NCI-H146 (cell line): ENCODE results near the gene SLC2A4.
A peak's percentile ranks its signal among the peaks of the same experiment; 100 is the strongest.
"Not testable (repeated sequence)": the region's sequence is repeated elsewhere in the genome, so short reads cannot be mapped to it uniquely, and the experiment has no call there.

Source experiments
- DNase-seq: peaks from one replicate; lab custom pipeline; 2025; lab: John Stamatoyannopoulos, UW

The SLC2A4 gene

DNA sequence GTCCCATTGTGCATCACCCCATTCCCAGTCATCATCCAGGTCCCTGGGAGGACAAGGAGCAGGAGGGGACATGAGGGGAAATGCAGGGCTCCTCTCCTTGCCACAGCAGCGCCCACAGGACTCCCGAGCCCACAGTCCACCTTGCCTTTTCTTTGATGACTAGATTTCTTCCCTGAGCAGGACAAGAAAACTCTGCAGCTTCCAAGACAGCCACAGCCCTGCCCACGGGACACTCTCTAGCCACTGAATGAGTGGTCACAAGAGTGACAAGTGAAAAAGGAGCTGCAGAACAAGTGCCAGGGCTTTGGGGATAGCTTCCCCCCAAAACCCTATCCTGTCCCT, 42.9 kb downstream of the SLC2A4 start:
- no peak for DNase-seq

DNA sequence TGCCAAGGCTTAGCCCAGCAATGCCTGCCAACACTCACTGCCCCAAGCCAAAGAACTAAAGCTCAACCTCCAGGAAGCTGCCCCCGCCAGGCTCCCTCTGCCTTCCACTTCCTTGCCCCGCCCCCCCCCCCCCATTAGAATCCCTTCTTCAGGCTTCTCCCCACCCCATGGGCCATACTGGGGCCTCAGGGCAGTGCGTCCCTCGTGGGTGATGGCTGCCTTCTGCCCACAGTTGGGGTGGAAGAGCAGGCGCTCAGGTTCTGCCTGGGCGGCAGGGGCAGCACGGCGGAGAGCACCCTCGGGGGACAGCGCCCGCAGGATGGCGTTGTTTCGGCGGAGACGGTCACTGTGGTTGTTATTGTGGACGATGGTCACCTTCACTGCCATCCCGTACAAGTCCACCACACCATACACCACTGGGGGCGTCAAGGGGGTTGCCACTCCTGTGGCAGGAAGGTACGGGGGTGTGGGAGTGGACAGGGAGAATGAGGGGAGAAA, 43.6 kb downstream of the SLC2A4 start:
- no peak for DNase-seq

DNA sequence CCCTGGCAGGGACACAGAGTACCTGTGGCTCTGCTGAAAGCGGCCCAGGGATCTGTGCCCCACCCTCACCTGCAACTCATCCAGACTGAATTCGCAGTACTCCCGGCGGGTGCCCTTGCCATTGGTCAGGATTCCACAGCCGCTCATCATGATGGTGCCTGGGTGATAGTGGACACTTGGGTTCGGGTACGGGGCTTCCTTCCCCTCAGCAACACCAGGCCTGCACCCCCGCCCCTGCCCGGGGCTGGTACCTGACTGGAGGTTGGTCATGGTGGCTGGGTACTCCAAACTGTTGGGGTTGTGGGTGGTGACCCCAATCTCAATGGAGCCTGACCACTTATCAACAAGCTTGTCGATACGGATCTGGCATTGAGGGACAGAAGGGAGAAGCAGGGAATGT, 44.7 kb downstream of the SLC2A4 start:
- no peak for DNase-seq

DNA sequence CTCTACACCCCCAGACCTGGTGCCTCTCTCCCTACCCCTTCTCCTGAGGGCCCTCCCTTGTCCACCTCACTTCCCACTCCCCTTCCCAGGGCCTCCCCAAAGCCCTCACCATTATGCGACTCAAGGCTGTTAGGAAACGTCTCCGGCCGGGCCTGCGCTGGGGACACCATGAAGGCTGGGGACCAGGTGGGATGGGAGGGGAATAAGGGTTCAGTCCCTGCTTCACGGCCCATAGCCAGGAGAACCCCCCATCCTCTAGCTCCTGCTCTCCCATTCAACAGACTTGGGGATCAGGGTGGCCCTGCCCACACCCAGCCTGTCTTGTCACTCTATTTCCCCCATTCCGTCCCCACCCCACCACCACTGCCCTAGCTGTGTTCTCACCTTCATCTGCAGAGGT, 45.5 kb downstream of the SLC2A4 start:
- DNase-seq, result no peak

DNA sequence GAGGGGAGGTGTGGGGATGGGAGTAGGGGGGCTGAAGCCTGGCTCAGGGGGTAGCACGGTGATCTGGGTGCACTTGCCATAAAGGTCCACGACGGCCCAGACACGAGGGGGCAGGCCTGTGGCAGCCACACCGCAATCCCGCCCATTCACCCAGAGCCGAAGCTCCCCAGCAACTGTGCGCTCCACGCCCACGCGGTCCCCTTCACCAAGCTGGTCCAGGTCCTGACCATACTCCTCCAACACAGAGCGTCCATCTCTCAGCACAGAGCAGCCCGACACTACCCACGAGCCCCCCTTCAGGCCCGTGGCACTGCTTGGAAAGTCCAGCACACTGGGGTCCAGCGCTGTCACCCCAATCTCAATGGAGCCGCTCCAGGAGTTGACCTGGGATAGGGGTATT, 46.0 kb downstream of the SLC2A4 start:
- DNase-seq, result no peak

DNA sequence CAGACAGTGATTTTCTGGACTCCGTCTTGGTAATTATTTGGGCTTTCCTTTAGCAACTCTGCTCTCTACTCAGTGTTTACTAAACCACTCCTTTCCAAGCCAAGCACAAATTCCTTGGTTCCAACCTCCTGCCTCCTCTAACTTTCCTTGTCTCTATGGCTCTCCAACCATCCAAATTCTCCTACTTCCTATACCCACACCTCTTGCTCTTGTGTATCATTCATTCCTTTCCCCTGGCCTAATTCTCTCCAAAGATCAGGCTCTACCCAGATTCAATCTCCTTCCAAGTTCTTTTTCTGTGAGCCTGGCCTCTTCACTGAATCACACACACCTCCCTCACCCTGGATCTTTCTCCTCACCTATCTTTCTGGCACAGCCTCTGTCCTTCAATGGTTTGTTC, 46.5 kb downstream of the SLC2A4 start:
- DNase-seq, result no peak

DNA sequence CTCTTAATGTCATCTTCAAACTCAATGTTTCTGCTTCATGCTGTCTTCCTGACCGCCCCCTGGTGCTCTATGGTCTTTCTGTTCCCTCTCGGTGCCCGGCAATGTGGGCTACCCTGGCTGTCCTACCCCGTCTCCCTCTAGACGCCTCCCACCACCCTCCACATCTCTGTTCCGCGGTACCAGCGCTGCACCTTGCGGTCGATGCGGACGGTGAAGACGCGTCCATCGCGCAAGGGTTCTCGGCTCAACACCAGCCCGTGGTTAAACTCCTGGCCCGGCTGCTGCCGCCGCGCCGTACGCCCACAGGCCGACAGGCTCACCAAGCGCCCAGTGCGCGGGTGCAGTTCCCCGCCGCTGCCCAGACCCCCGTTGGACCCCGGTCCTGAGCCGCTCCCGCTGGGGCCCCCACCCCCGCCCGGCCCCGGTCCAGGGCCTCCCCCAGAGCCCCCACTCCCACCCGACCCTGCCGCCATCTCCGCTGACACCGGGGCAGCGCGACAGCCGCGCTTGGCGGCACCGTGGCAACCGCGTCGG, 47.4 kb downstream of the SLC2A4 start, which contains the start of gene NEURL4:
Gene NEURL4, minus strand, starts transcription at position 496 of the 534 bp plus-strand sequence. Its CDS starts 23 bp downstream, at position 473.
- peak; percentile 62 for DNase-seq

DNA sequence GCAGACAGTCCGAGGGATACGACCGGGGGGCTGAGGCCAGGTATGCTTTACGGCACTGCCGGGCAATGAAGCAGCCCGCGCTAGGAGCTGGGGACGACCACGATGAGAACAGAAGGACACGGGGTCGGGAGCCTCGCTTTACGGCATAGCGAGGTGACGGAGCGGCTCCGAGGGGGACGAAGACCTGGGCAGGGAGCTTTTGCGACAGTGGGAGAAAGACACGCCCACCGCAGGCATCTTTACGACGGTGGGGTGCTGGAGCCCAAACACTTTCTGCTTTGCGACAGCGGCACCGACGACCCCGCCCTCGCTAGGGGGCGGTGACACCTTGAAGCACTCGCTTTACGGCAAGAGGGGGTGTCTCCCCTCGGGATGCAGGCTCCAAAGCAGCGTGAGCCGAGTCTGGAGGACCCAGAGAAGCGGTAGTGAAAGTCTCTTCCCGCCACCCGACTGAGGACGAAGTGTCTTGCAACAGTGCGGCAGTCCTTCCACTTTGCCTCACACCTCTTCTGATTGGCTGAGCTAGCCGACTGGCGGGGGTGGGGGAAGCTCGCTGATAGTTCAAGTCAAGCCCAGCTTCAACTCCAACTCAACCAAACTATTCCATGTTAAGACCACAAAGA, 48.0 kb downstream of the SLC2A4 start:
- DNase-seq, result peak; percentile 98

DNA sequence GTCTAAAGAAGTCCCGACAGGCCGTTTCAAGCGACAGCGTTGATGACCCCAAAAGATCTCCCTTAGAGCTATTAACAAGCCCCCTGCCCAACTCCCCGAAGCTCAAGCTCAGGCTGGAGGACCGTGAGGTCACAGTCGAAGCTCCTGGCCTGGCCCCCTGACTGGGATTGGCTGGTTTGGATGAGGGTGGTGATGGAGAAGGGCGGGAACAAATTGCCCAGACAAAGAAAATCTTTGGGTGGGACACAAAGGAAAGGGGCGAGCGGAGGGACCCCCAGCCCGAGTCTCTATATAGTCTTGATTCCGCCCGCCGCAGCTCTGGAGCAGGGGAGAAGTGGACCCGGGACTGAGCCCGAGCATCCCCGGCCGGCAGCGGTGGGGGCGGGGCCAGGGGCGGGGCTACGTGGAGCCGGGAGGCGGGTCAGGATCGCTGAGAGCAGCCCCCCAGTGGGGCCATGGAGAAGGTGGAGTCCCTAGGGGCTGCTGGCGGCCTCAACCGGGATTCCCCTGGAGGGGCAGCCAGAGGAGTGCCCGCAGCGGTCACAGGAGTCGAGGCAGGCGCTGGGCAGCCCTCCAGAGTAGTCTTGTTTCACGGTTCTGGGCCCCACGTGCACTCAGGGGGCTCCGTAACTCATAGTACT, 48.6 kb downstream of the SLC2A4 start:
- peak; percentile 86 for DNase-seq

DNA sequence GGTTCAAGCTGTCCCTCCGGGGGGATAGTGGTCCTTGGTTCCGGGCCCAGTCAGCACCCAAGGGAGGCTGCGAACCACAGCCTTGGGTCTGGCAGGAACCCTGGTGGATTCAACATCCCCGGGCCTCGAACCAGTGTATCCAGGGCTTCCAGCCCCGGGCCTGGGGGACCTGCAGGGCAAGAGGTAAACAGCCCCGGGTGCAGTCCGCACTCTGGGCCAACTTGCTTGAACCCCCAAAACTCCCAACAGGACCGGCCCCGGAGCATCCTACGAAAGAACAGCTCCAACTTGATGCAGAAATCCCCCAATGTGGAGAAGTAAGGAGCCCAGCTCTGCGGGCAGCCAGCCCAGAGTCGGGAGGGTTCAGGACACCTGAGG, 49.1 kb downstream of the SLC2A4 start:
- DNase-seq, result no peak

DNA sequence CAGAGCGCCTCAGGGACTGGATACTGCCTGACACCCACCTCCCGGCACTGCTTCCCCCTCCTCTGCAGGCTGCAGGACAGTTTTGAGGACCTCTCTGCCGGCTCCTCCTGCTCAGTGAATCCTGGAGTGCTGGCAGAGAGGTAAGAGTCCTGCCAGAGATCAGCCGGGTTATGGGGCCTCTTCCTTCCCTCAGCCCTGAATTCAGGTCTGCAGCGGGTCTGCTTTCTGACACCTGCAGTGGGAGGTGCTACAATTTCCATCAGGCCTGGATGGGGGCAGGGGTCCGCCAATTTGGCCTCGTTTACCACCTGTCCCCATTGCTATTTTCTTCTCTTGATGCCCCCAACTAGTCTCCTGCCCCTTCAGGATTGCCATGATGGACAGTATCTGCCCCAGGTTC, 50.6 kb downstream of the SLC2A4 start:
- DNase-seq, result no peak

DNA sequence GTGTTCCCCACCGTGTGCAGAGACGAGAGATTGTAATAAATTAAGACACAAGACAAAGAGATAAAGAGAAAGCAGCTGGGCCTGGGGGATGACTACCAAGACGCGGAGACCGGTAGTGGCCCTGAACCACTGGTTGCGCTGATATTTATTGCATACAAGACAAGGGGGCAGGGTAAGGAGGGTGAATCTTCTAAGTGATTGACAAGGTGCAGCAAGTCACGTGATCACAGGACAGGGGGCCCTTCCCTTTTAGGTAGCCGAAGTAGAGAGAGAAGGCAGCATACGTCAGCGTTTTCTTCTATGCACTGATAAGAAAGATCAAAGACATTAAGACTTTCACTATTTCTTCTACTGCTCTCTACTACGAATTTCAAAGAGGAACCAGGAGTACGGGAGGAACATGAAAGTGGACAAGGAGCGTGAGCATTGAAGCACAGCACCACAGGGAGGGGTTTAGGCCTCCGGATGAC, 51.1 kb downstream of the SLC2A4 start:
- not testable (repeated sequence) for DNase-seq

DNA sequence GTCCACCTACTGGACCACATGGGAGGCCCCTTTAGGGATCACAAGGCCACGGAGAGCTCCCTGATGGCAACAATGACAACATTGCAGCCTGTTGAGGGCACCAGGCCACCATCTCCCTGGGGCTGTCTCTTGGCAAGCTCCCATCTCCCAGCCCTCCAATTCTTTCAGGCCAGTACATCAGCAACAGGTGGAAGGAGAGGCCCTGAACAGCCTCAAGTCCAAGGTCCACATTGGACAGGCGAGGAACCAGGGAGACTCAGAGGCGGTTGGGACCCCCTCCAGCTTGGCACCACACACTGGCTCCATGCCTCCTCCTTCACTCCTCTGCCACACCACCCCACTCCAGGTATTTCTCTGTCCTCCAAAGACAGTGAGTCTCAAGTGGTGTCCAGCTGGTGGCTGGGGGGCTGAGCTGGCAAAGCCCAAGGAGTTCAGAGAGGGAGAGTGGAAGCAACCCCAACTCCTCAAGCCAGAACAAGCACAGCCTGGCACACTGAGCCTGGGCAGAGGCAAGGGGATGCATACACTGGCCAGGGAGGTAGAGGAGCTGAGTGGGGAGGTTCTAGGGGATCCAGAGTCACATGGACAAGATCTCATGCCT, 53.5 kb downstream of the SLC2A4 start:
- no peak for DNase-seq

DNA sequence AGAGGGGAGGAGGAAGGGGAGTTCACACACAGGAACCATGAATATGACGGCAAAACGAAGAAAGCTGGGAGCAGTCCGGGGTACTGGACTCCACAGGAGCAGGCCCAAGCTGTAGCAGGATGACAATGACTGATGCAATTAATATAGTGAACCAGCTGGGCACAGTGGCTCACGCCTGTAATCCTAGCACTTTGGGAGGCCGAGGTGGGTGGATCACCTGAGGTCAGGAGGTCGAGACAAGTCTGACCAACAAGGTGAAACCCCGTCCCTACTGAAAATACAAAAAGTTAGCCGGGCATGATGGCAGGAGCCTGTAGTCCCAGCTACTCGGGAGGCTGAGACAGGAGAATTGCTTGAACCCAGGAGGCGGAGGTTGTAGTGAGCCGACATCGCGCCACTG, 54.2 kb downstream of the SLC2A4 start:
- DNase-seq, result not testable (repeated sequence)

DNA sequence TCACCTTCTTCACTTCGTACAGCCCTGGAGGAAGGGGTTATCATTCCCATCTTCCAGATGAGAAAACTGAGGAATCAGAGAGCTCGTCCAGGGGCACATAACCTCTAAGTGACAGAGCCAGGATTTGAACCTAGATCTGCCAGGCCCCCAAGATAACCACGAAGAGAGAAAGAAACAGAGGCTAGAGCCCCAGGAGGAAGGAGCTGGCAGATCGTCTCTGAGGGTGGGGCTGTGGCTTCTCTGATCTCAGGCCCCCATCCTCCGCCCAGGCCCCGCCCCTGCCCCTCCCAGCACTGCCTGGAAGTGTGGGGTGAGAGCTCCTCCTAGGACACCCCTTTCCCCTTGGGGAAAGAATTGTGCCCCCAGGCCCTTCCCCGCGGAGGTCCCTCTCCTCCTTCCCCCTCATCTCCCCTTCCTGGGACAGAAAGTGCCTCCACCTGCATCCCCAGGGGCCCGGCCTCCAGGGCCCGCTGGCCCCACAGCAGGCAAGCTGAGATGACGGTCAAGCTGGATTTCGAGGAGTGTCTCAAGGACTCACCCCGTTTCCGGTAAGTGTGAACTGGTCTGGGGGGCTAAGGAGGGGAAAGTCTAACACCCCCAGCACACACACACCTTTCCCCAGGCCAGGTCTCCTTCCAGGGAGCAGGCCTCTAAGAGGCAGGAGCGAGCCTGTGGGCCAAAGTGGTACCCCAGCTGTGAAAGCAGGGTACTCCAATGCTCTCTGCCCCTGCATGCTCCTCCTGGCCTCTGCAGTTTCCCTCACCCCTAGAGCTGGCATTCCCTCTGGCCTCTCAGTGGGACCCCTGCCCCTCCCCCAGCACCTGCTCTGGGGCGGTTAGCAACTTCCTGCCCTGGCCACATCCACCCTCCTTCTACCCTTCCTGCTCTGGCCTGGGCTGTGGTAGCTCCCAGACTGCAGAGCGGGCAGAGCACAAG, 55.0 kb downstream of the SLC2A4 start, which contains the start of gene ACAP1:
Gene ACAP1, plus strand, starts transcription at position 290 of the 936 bp plus-strand sequence. Its CDS starts 206 bp downstream, at position 496.
- DNase-seq, result no peak

DNA sequence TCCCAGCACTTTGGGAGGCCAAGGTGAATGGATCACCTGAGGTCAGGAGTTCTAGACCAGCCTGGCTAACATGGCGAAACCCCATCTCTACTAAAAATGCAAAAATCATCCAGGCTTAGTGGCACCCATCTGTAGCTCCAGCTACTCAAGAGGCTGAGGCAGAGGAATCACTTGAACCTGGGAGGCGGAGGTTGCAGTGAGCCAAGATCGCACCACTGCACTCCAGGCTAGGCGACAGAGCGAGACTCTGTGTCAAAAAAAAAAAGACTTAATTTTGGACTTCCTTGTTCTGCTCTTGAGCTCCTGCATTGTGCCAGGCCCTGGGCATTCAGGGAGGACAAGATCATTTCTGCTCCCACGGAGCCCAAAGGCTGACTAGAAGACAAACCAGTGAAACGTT, 56.1 kb downstream of the SLC2A4 start:
- not testable (repeated sequence) for DNase-seq
